Activated gamma-delta T cell treated with anti-CD3 and anti-CD28 coated beads, Interleukin-2, amount 50 U/mL, for 16 hours (primary cell): ENCODE results near the gene TDRD12.
A peak's percentile ranks its signal among the peaks of the same experiment; 100 is the strongest.
"Not testable (repeated sequence)": the region's sequence is repeated elsewhere in the genome, so short reads cannot be mapped to it uniquely, and the experiment has no call there.

Experiments
- DNase-seq: peaks from one replicate; pipeline ENCODE4 v3.0.0-alpha.2; 2020; ENCODE audit warnings: low read depth

TDRD12 gene

DNA sequence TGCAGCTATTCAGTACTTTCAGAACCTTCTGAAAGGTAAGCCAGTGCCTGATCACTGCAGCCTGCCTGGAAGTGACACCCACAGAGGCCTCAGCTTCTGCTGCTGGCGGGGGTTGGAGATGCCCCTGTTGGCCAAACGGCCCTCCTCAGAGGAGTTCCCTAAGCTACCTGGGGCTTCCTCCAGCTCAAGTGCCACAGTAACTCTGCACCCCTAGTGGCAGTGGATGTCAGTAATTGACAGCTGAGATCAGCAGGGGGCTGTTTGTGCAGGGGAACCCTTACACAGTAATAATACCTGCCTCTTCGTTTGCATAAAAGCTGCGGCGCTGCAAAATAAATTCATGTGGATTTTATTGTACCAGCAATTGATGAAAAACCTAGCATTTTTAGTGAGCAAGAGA lies 28.9 kb downstream of the TDRD12 start:
- DNase-seq = peak; percentile 2

DNA sequence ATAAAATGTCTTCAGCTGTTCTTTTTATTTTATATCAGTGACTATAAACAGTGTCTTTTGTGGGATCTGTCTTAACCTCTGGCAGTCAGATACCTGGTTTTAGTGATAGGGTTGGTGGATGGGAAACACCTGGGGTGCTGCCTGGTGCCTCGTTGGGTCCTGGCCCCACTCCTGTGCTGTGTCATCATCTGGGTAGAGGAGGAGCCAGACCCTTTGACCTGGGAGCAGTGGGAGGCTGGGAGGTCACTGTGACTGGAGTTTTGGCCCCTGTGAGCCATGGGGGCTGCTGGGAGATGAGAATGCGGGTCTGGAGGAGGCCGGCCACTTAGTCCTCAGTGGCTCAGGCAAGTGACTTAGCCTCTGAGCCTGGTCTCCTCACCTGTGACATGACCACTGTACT lies 29.4 kb downstream of the TDRD12 start:
- DNase-seq = no peak

DNA sequence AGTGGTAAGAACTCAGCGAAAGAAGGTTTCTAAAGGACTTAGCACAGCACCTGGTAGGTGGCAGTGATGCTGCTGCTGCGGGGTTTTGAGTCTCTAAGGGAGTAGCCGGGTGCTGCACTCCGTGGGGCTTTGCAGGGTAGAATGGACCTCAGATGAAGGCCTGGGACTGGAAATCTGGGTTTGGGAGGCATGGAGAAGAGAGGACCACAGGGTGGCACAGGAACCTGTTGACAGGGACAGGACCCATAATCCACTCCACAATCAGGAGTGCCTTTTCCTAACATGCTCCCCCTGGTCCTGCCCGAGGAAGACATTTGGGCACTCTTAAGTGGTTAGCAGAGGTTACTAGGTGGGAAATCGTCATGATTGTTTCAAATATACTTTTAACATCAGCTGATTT lies 29.8 kb downstream of the TDRD12 start:
- no peak for DNase-seq

DNA sequence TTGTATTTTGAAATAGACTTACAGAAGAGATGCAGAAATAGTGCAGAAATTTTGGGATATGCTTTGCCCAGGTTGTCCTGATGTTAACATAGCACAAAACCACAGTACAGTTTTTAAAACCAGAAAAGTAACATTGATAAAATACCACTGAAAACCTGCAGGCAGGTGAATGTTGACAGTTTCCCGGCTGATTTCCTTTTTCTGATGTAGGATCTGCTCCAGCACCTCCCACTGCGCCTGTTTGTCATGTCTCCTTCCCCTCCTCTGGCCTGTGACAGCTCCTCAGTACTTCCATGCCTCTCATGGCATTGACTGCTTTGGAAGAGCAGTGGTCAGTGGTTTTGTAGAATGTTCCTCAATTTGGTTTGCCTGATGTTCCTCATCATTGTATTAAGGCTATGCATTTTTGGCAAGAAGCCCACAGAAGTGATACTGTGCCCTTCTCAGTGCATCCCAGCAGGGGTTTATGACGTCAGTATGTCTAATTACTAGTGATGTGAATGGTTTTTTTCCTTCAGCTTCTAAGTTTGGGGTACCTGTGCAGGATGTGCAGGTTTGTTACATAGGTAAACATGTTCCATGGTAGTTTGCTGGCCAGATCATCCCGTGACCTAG lies 31.0 kb downstream of the TDRD12 start:
- no peak for DNase-seq

DNA sequence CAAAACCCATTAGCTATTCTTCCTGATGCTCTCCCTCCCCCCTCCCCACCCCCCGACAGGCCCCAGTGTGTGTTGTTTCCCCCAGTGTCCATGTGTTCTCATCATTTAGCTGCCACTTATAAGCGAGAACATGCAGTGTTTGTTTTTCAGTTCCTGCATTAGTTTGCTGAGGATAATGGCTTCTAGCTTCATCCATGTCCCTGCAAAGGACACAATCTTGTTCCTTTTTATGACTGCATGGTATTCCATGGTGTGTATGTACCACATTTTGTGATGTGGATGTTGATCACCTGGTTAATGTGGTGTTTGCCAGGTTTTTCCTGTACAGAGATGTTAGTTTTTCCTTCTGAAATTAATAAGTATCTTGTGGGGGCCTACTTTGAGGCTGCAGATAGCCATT lies 31.5 kb downstream of the TDRD12 start:
- no peak for DNase-seq

DNA sequence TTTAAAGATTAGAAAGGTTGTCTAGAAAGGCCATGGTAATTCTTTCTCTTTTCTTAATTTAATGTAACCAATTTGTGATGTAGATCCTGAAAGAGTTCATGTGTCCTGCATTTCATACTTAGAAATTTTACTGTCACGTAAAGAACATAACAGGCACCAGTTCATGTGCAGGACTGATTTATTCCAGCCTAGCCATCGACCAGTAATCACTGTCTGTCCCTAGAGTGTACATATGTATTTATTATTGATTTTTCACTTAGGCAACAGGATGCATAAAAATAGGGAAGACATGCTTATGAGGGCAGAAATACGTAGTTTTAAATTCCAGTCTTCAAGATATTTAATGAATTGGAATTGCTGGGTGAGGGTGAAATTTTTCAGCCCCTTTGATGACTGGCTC lies 37.6 kb downstream of the TDRD12 start:
- no peak for DNase-seq

DNA sequence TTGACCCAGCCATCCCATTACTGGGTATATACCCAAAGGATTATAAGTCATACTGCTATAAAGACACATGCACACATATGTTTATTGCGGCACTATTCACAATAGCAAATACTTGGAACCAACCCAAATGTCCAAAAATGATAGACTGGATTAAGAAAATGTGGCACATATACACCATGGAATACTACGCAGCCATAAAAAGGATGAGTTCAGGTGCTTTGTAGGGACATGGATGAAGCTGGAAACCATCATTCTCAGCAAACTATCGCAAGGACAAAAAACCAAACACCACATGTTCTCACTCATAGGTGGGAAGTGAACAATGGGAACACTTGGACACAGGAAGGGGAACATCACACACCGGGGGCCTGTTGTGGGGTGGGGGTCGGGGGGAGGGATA lies 45.8 kb downstream of the TDRD12 start:
- DNase-seq = not testable (repeated sequence)

DNA sequence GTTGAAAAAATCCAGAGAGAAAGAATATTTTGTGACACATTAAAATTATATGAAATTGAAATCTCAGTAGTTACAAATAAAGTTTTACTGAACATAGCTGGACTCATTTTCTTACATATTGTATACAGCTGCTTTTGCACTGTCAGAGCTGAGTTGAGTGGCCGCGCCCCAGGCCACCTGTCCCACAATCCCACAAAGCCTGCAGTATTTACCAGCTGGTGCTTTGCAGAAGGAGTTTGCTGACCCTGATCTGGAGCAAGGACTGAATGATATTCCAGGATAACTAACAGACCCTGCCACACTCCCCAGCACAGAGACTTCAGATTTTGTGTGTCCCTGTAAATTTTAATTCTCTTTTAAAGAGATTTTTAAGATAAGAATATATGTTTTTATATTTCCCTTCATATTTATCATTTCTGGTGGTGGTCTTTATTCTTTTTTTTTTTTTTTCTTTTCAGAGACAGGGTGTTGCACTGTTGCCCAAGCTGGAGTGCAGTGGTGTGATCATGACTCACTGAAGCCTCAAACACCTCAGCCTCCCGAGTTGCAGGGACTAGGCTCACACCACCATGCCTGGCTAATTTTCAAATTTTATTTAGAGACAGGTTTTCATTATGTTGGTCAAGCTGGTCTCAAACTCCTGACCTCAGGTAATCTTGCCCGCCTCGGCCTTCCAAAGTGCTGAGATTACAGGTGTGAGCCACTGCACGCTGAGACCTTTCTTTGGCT lies 48.5 kb downstream of the TDRD12 start:
- DNase-seq = no peak

DNA sequence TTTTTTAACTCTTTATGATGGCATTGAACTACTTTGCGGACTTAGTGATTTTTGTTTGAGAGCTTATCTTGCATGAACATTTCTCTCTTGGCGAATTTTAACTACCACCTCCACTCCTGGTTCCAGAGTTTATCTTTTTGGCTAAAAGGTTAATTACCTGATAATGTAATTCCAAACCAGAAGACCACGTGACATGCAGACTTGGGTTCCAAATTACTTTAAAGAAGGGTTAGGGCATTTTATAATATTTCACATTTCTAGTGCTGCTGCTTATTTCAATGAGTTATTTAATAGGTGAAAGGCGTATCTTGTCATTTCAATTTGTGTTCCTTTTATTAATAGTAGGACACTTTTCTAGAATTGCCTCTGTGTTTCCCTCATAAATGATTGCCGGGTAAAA lies 52.0 kb downstream of the TDRD12 start:
- DNase-seq = no peak

DNA sequence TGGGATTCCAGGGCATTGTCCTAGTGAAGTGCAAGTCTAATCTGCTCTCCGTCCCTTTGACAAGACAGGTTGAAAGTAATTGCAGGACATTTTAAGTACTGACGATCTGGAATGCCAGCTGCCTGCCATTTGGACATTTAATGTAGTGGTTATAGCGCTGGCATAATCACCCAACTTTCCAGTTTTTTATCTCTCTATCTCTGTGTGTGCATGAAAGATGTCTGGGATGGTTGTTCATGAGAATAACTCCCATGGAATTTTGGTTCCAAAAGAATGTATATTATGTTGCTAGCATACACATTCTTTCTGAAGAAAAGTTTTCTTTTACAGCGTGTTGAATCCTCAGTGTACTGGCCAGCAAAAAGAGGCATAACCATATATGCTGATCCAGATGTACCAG lies 53.6 kb downstream of the TDRD12 start:
- DNase-seq = no peak

DNA sequence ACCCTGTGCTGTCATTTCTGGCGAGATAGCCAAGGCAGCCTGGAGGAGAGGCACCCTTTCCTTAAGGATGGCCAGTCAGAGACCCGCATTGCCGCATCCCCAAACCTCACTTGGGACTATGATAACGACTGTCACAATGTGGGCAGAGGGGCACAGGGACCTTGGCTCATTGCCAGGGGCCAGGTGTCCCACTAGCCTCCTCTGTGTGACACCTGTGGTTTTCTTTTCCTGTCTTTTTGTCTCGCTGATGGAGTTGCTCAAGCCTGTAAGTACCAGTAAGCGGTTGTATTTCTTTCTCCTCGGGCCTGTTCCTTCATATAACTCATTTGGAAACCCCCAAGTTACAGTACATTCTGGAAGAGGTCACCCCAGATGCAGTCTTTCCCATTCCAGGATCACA lies 59.5 kb downstream of the TDRD12 start:
- no peak for DNase-seq

DNA sequence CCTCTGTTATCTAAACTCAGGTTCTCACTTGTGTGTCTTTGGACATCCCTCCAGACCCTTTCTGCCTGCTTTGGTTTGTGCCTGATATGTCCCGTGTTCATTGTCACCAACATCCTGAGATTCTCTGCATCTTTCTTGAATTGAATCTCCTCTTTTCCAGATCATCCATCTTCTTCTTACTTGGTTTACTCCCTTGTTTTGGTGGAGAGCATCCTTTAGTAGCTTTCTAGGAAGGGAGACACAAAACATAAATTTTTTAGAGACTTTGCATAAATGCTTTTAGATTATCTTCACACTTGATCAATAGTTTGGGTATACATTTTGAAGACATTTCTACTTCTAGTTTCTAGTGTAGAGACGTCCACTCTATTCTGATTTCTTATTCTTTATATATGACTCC lies 61.7 kb downstream of the TDRD12 start:
- DNase-seq = no peak

DNA sequence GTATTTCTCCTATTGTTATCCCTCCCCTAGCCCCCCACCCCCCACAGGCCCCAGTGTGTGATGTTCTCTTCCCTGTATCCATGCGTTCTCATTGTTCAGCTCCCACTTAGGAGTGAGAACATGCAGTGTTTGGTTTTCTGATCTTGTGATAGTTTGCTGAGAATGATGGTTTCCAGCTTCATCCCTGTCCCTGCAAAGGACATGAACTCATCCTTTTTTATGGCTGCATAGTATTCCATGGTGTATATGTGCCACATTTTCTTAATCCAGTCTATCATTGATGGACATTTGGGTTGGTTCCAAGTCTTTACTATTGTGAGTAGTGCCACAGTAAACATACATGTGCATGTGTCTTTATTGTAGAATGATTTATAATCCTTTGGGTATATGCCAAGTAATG lies 62.5 kb downstream of the TDRD12 start:
- DNase-seq = not testable (repeated sequence)

DNA sequence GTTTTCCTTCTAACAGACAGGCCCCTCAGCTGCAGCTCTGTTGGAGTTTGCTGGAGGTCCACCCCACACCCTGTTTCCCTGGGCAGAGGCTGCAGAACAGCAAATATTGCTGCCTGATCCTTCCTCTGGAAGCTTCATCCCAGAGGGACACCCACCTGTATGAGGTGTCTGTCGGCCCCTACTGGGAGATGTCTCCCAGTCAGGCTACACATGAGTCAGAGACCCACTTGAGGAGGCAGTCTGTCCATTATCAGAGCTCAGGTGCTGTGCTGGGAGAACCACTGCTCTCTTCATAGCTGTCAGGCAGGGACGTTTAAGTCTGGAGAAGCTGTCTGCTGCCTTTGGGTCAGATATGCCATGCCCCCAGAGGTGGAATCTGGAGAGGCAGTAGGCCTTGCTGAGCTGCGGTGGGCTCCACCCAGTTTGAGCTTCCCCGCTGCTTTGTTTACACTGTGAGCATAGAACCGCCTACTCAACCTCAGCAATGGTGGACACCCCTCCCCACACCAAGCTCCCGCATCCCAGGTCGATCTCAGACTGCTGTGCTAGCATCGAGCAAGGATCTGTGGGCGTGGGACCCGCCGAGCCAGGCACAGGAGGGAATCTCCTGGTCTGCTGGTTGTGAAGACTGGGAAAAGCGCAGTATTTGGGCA lies 67.7 kb downstream of the TDRD12 start:
- DNase-seq = not testable (repeated sequence)

DNA sequence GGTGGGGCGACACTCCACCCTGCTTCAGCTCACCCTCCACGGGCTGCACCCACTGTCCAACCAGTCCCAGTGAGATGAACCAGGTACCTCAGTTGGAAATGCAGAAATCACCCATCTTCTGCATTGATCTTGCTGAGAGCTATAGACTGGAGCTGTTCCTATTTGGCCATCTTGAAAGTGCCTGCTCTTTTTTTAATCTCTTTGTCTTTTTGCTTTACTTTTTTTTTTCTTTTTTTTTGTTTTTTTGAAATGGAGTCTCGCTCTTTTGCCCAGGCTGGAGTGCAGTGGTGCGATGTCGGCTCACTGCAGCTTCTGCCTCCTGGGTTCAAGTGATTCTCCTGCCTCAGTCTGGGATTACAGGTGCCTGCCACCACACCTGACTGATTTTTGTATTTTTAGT lies 68.3 kb downstream of the TDRD12 start:
- not testable (repeated sequence) for DNase-seq

DNA sequence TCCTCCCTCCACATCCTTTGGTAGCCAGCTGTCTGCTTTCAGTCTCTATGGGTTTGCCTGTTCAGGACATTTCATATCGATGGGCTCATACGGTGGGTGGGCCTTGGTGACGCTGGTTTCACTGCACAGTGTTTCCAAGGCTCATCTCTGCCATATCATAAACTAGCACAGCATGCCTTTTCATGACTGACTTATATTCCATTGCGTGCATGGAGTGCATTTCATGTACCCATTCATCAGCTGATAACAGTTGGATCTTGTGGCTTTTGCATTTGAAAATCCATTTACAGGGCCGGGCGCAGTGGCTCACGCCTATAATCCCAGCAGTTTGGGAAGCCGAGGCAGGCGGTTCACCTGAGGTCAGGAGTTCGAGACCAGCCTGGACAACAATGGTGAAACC lies 69.9 kb downstream of the TDRD12 start:
- DNase-seq = no peak

DNA sequence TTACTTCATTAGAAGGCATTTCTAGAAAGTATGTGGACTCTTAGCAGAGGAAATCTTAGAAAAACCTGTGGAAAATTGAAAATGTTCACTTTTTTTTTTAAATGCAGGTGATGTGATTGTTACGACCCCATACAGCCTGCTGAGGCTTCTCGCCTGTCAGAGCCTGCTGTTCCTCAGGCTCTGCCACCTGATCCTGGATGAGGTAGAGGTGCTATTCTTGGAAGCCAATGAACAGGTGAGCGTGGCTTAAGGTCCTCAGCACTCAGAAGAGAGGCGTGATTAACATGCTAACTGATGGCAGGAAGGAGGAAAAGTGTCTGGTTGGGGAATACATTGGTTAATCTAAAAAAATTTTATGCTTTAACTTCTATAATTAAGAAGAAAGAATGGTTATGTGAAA lies 78.6 kb downstream of the TDRD12 start:
- DNase-seq = no peak

DNA sequence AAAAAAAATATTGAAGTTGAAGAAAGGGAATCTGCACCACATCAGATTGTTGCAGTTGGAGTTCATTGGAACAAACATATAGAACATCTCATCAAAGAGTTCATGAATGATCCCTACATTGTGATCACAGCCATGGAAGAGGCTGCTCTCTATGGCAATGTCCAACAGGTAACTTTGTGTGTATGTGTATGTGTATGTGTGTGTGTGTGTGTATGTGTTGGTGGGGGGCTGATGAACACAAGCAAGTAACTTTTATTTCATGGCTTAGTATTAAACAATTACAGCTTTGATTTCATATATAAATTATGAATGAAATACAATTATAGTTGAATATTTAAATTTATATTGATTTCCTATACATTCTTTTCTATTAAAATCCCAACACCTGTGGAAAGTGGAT lies 80.6 kb downstream of the TDRD12 start:
- no peak for DNase-seq

DNA sequence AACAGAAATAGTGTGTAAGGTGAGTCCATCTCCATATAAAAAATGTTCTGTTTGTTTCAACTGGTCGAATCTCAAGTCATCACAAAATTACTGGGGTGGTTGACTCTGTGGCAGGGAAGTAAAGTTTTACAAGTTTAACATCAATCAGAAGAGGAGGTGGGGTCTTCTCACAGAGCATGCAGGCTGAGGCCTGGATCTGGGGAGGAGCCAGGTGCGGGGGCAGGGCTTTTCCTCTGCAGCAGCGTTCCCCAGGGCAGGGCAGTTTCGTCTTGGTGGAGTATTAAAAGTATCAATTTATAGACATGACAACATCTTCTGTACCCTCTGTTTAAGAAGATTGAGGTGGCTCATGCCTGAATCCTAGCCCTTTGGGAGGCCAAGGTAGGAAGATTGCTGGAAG lies 81.2 kb downstream of the TDRD12 start:
- DNase-seq = no peak

DNA sequence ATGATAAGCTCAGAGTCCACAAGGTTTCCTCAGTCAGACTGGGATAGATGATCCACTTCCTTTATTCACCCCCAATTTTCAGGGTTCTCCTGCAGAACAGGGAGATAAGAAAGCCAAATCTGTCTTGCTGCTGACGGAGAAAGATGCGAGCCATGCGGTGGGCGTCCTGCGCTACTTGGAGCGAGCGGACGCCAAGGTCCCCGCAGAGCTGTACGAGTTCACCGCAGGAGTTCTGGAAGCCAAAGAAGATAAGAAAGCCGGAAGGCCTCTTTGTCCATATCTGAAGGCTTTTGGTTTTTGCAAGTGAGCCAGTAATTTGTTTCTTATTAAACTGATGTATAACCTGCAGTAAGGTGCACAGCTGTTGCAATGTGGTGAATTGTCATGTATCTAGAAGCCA lies 83.3 kb downstream of the TDRD12 start:
- no peak for DNase-seq

DNA sequence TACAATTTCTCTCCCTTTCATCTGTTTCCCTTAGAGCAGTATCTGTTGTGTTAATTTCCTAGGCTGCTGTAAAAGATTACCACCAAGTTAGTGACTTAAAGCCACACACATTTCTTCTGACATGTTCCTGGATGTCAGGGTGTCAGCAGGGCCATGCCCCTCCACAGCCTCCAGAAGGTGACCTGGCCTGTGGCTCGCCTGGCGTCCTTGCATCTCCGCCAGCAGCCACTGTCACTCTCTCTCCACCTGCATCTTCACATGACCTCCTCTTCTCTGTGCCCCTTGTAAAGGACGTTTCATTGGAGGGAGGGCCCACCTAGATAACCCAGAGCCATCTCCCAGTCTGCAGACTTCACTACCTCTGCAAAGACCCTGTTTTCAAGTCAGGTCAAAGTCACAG lies 88.7 kb downstream of the TDRD12 start:
- DNase-seq = no peak

DNA sequence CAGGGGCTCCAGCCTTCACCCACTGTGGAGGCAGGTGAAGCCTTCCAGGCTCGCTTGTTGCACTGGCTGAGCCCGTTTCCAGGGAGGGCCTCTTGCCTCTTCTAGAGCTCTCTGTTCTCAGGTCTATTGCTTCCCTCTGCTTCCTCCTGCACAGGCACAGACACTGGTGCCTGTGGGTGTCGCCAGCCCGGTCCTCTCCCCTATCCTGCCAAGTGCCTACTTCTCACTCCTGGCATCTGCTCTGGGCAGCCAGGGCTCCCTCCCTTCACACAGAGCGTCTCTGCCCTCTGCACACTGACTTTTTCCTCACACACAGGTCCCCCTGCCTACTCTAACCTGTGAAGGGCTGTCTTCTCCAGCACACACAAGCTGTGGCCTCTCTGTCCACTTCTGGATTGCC lies 89.7 kb downstream of the TDRD12 start:
- no peak for DNase-seq

DNA sequence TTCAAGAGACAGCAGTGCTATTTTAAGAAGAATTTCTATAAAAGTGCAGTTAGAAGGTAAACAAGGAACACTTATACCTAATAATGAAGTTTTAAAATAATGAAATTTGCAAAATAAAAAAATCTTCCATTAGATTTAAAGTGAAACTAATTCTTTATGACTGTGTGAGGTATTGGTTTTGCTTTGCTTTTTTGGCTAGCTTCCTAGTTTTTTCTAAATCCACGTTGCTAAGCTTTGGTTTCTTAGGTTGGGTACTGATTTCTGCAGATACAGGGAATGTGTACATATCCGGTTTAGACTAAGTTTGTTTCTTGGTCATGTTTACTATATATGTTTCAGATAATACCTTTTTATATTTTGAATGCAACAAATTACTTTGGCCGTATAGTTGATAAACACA lies 90.2 kb downstream of the TDRD12 start:
- no peak for DNase-seq

DNA sequence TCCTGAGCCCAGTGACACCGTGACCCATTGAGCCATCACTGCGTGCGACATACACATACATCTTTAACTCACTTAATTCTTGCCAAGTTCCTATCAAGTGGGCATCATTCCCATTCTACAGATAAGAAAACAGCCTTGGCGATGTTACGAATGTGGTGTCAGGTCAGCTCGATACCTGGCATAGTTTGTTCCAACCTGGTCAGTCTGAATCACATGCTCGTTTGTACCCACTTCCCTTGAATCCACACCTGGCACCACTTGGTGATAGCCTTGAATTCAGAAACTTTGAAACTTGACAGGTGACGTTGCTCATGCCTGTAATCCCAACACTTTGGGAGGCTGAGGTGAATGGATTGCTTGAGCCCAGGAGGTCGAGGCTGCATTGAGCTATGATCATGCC lies 90.9 kb downstream of the TDRD12 start:
- DNase-seq = no peak
